ENCODE data around the gene CTU1.

DNA sequence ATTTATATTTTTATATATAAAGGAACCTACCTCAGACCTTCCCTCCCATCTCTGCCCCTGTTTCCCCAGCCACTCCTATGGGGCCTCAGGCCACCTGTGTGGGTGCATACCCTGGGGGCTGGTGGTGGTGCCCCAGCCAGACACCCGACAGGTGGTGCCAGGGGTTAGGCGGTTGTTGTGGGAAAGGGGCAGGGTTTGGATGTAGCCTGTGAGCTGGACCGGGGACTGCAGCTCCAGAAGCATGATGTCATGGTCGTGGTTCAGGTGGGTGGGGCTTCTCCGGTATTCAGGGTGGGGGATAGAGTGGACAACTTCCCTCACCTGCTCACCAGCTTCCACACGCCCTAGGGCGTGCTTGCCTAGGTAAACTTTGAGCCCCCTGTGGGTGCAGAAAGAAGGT lies 48.5 kb downstream of the CTU1 start:
- TF ChIP-seq, protein P1, sequence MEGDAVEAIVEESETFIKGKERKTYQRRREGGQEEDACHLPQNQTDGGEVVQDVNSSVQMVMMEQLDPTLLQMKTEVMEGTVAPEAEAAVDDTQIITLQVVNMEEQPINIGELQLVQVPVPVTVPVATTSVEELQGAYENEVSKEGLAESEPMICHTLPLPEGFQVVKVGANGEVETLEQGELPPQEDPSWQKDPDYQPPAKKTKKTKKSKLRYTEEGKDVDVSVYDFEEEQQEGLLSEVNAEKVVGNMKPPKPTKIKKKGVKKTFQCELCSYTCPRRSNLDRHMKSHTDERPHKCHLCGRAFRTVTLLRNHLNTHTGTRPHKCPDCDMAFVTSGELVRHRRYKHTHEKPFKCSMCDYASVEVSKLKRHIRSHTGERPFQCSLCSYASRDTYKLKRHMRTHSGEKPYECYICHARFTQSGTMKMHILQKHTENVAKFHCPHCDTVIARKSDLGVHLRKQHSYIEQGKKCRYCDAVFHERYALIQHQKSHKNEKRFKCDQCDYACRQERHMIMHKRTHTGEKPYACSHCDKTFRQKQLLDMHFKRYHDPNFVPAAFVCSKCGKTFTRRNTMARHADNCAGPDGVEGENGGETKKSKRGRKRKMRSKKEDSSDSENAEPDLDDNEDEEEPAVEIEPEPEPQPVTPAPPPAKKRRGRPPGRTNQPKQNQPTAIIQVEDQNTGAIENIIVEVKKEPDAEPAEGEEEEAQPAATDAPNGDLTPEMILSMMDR (conservative IDR thresholded peaks at IDR 0.05): no peak
- TF ChIP-seq ZFX (IDR thresholded peaks at IDR 0.05): no peak
